Smooth muscle cell (in vitro differentiated cells): Measurements from ENCODE around the gene LAMB3. TPM values are rescaled to one million over a fixed set of nuclear protein-coding genes. Genes with fewer than 3 reads are reported as not detected.

ENCODE experiments used
- DNase-seq: peaks from one replicate; lab custom pipeline; 2025; ENCODE audit not compliant: unreplicated experiment; lab: John Stamatoyannopoulos, UW
- H2AFZ ChIP-seq: fragments of 200-600 bp; sonication (generic); 2 replicates; pipeline ENCODE4 v1.6.0; 2016; ENCODE audit warnings: antibody characterized with exemption, low read depth, mild to moderate bottlenecking
- H3F3A ChIP-seq: fragments of 200-600 bp; sonication (generic); 2 replicates; pipeline ENCODE4 v1.6.0; 2017; ENCODE audit warnings: antibody characterized with exemption, low read depth
- H3K27ac ChIP-seq: fragments of 200-600 bp; sonication (generic); 2 replicates; pipeline ENCODE4 v1.5.1; 2016; ENCODE audit warnings: low read depth, mild to moderate bottlenecking
- H3K27me3 ChIP-seq: fragments of 200-600 bp; sonication (generic); 2 replicates; pipeline ENCODE4 v1.6.1; 2016; ENCODE audit warnings: low read depth, mild to moderate bottlenecking
- H3K36me3 ChIP-seq: fragments of 200-600 bp; sonication (generic); 2 replicates; pipeline ENCODE4 v1.5.1; 2016; ENCODE audit warnings: low read depth
- H3K4me1 ChIP-seq: fragments of 200-600 bp; sonication (generic); 2 replicates; pipeline ENCODE4 v1.5.1; 2016; ENCODE audit warnings: low read depth
- H3K4me2 ChIP-seq: fragments of 200-600 bp; sonication (generic); 2 replicates; pipeline ENCODE4 v1.6.0; 2016; ENCODE audit warnings: mild to moderate bottlenecking
- H3K4me3 ChIP-seq: fragments of 200-600 bp; sonication (generic); 2 replicates; pipeline ENCODE4 v1.5.1; 2016; ENCODE audit warnings: mild to moderate bottlenecking
- H3K79me2 ChIP-seq: fragments of 200-600 bp; sonication (generic); 2 replicates; pipeline ENCODE4 v1.6.0; 2016; ENCODE audit warnings: low read depth, mild to moderate bottlenecking
- H3K9ac ChIP-seq: fragments of 200-600 bp; sonication (generic); 2 replicates; pipeline ENCODE4 v1.6.0; 2016; ENCODE audit warnings: low read depth
- H3K9me3 ChIP-seq: fragments of 200-600 bp; sonication (generic); replicated peaks from 2 replicates; pipeline ENCODE4 v1.5.1; 2016; ENCODE audit warnings: low read depth
- H4K20me1 ChIP-seq: fragments of 200-600 bp; sonication (generic); 2 replicates; pipeline ENCODE4 v1.6.0; 2016; ENCODE audit warnings: low read depth
- WGBS: methylation state at CpG from one replicate; pipeline ENCODE4 v1.1.7; 2016; ENCODE audit warnings: low lambda C conversion rate; 5-methylcytosine and 5-hydroxymethylcytosine counted together
- polyA plus RNA-seq: library from polyadenylated mRNA; unstranded; fragments of >200 nt; fragmentation: Nextera tagmentation; extraction: Ambion mirVana; gene quantifications from 2 replicates; pipeline ENCODE4 v1.2.1, GENCODE V29; 2016
- total RNA-seq: library from RNA; depleted of rRNA; stranded (reverse); fragments of >200 nt; gene quantifications from 2 replicates; pipeline ENCODE4 v1.2.3, GENCODE V29; 2014
- TF ChIP-seq, protein P1 (sequence below): fragments of 200-600 bp; sonication (generic); IDR thresholded peaks from 2 replicates; pipeline ENCODE4 v1.5.1; 2017; ENCODE audit warnings: borderline replicate concordance, mild to moderate bottlenecking, antibody characterized with exemption; ENCODE audit not compliant: insufficient read depth, poor library complexity, severe bottlenecking

The LAMB3 gene
- total and polyA plus RNA-seq, 2 experiments from 2014 or later = 17.0 to 24.0 TPM

DNA sequence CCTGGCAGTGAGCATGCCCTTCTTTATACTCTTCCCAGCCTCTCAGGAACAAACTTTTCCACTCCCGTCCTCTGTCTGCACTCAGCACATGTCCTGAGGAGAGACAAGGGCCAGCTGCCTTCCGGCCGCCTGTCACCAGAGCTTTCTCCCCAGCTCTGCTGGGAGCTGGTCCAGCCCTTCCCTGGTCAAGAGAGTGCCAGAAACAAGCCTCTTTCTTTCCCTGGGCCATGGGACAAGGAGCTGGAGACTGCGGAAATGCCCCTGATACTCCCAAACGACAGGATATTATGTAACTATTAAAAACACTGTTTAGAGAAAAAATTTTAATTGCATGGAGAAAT lies 10.4 kb downstream of the LAMB3 start:
- Histone ChIP-seq H3K9ac (no peak overlapping the region), H3K36me3 (no peaks in the 10 kb centered on the region), H3K27ac (peak overlapping the region; percentile 17), H3F3A (no peaks in the 10 kb centered on the region), H3K4me2 (no peak overlapping the region), H3K4me3 (no peak overlapping the region), H4K20me1 (peaks cover 40% of the 10 kb centered on the region), H3K9me3 (no peaks in the 10 kb centered on the region), H3K4me1 (no peaks in the 10 kb centered on the region), H3K79me2 (no peaks in the 10 kb centered on the region), H3K27me3 (no peaks in the 10 kb centered on the region), H2AFZ (no peak overlapping the region)
- TF ChIP-seq, protein P1, sequence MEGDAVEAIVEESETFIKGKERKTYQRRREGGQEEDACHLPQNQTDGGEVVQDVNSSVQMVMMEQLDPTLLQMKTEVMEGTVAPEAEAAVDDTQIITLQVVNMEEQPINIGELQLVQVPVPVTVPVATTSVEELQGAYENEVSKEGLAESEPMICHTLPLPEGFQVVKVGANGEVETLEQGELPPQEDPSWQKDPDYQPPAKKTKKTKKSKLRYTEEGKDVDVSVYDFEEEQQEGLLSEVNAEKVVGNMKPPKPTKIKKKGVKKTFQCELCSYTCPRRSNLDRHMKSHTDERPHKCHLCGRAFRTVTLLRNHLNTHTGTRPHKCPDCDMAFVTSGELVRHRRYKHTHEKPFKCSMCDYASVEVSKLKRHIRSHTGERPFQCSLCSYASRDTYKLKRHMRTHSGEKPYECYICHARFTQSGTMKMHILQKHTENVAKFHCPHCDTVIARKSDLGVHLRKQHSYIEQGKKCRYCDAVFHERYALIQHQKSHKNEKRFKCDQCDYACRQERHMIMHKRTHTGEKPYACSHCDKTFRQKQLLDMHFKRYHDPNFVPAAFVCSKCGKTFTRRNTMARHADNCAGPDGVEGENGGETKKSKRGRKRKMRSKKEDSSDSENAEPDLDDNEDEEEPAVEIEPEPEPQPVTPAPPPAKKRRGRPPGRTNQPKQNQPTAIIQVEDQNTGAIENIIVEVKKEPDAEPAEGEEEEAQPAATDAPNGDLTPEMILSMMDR = no peak
- 50% methylated on average over 5 of the region's 5 CpGs for WGBS
- DNase-seq = no peak

DNA sequence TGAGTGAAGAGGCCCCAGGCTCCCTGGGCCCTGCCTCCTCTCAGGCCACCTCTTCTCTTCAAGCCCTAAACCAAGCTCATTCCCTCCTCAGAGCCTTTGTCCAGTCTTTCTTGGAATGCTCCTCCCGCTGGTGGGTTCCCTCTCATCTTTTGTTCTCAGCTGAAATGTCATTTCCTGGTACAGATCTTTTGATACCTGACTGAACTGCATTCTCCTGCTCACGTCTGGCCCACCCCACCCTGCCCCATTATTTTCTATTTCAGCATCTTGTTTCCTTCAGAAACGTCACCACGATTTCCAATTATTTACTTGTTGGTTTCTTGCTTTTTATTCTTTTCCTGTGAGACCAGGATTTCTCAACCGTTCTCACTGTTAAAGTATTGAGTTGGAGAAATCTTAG lies 16.4 kb downstream of the LAMB3 start:
- Histone ChIP-seq H3K4me1 (no peaks in the 10 kb centered on the region), H3K9ac (no peak overlapping the region), H3K27ac (no peak overlapping the region), H2AFZ (no peak overlapping the region), H3K36me3 (no peaks in the 10 kb centered on the region), H3K27me3 (no peaks in the 10 kb centered on the region), H3K79me2 (no peaks in the 10 kb centered on the region), H3F3A (no peaks in the 10 kb centered on the region), H3K9me3 (no peaks in the 10 kb centered on the region), H4K20me1 (peaks cover 9% of the 10 kb centered on the region), H3K4me2 (no peak overlapping the region), H3K4me3 (no peak overlapping the region)
- DNase-seq = no peak
- TF ChIP-seq, protein P1 = no peak
- 92% methylated on average over 5 of the region's 5 CpGs for WGBS

DNA sequence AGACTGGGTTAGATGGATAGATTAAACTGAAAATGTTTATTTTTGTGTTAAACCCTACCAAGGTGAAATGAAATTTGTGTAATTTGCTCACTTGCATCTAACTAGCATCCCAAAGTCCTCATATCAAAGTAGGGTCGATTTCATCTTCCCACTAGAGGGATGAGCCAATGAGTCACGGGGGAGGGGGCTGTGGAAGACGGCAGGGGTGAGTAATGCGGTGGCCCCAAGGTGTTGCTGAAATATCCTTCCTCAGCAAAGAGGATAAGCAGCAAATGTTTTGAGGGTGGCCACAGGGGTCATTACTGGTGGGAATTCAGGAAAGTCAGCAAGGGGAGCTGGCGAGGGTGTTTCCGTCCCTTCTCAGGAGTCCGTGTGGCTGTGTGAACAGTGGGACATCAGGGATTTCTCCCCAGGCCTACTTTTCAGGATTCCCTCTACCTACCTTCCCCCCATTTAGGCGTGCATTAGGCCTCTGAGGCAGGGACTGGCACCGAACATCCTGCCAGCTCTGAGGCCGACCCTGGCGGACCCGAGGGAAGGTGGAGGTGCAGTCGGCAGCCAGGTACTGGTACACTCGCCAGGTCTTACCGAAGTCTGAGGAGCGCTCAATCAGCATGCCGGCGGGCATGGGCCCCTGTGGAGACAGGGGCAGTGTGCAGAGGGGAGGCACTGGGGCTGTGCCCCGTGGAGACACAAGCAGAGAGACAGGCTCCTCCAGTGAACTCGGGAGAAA lies 18.1 kb downstream of the LAMB3 start:
- Histone ChIP-seq H3F3A (no peaks in the 10 kb centered on the region), H3K27me3 (no peaks in the 10 kb centered on the region), H3K9ac (no peak overlapping the region), H3K4me3 (no peak overlapping the region), H3K4me1 (no peaks in the 10 kb centered on the region), H3K9me3 (no peaks in the 10 kb centered on the region), H3K79me2 (no peaks in the 10 kb centered on the region), H4K20me1 (peaks cover 3% of the 10 kb centered on the region), H3K4me2 (no peak overlapping the region), H3K27ac (no peak overlapping the region), H2AFZ (no peak overlapping the region), H3K36me3 (no peaks in the 10 kb centered on the region)
- TF ChIP-seq, protein P1 = no peak
- no peak for DNase-seq
- 87% methylated on average over 20 of the region's 20 CpGs for WGBS

DNA sequence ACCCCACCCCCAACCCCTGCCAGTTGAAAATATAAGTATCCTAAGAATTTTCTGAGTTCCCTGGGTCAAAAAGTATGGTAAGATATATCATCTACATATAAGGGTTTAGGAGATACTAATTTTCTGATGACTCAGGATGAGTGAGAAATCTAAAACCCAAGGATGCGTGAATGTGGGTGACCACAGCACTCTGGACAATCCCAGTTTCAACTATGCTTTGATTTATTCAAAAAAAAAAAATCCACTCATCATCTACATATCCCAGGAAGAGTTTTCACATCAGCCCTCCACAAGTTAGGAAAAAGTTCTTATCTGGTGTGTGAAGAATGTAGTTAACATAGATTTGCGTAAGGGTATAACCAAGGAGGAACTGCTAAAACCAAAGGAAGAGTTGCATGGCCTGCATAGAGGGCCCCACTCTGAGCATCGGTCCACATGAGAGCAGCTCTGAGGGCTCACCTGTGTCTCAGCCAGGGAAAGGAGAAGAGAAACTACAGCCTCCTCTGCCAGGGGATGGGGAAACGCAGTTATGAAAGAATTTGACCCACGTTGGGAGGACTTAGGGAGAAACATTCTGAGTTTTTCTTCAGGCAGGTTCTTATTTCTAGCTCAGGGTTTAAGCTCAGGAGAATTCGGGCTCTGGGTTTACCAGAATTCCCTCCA lies 18.8 kb downstream of the LAMB3 start:
- H3K27me3 ChIP-seq = no peaks in the 10 kb centered on the region
- peaks cover 3% of the 10 kb centered on the region for H4K20me1 ChIP-seq
- DNase-seq = no peak
- no peaks in the 10 kb centered on the region for H3K79me2 ChIP-seq
- no peak overlapping the region for H2AFZ ChIP-seq
- no peaks in the 10 kb centered on the region for H3K9me3 ChIP-seq
- no peak overlapping the region for H3K27ac ChIP-seq
- no peaks in the 10 kb centered on the region for H3F3A ChIP-seq
- H3K9ac ChIP-seq = no peak overlapping the region
- 86% methylated on average over 6 of the region's 6 CpGs for WGBS
- no peak overlapping the region for H3K4me2 ChIP-seq
- TF ChIP-seq, protein P1 = no peak
- H3K36me3 ChIP-seq = no peaks in the 10 kb centered on the region
- no peaks in the 10 kb centered on the region for H3K4me1 ChIP-seq
- no peak overlapping the region for H3K4me3 ChIP-seq
